GM12872 (cell line): ENCODE results near the gene GART.

Source experiments
- TF ChIP-seq, protein P1 (sequence below): IDR thresholded peaks from 3 replicates; pipeline ENCODE4 v1.5.1; 2011; ENCODE audit warnings: low read depth, mild to moderate bottlenecking, low read length, moderate library complexity; ENCODE audit not compliant: insufficient read depth

Gene GART

DNA sequence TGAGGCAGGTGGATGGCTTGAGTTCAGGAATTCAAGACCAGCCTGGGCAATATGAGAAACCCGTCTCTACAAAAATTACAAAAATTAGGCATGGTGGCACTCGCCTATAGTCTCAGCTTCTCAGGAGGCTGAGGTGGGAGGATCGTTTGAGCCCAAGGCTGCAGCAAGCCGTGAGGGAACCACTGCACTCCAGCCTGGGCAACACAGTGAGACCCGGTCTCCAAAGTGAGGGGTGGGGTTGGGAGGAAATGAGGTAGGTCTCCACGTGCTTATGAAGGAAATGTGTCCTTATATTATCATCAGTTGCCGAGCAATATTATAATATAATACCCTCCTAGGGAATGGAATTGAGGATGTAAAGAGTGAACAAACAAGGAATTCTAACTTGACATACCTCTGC lies 64.9 kb downstream of the GART start:
- TF ChIP-seq, protein P1, sequence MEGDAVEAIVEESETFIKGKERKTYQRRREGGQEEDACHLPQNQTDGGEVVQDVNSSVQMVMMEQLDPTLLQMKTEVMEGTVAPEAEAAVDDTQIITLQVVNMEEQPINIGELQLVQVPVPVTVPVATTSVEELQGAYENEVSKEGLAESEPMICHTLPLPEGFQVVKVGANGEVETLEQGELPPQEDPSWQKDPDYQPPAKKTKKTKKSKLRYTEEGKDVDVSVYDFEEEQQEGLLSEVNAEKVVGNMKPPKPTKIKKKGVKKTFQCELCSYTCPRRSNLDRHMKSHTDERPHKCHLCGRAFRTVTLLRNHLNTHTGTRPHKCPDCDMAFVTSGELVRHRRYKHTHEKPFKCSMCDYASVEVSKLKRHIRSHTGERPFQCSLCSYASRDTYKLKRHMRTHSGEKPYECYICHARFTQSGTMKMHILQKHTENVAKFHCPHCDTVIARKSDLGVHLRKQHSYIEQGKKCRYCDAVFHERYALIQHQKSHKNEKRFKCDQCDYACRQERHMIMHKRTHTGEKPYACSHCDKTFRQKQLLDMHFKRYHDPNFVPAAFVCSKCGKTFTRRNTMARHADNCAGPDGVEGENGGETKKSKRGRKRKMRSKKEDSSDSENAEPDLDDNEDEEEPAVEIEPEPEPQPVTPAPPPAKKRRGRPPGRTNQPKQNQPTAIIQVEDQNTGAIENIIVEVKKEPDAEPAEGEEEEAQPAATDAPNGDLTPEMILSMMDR, result no peak

DNA sequence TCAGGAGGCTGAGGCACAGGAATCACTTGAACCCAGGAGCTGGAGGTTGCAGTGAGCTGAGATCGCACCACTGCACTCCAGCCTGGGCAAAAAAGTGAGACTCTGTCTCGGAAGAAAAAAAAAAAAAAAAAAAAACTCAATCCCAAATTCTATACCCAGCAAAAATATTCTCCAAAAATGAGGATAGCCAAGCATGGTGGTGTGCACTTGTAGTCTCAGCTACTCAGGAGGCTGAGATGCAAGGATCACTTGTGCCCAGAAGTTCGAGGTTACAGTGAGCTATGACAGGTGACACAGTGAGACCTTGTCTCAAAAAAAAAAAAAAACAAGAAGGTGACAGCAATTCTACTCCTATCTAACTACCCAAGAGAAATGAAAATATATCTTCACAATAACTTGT lies 68.6 kb downstream of the GART start:
- TF ChIP-seq, protein P1, result no peak

DNA sequence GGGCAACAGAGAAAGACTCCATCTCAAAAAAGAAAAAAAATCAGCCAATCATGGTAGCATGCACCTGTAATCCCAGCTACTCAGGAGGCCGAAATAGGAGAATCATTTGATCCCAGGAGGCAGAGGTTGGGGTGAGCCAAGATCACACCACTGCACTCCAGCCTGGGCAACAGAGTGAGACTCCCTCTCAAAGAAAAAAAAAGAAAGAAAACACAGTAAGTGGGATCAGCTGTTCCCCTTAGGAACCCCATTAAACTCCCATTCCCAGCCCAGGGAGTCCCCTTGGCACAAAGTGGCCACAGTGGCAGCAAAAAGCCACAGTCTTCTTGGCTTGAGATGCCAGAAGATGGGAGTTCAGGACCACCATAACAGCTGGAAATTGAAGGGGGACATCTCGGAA lies 71.2 kb downstream of the GART start:
- TF ChIP-seq, protein P1, result no peak

DNA sequence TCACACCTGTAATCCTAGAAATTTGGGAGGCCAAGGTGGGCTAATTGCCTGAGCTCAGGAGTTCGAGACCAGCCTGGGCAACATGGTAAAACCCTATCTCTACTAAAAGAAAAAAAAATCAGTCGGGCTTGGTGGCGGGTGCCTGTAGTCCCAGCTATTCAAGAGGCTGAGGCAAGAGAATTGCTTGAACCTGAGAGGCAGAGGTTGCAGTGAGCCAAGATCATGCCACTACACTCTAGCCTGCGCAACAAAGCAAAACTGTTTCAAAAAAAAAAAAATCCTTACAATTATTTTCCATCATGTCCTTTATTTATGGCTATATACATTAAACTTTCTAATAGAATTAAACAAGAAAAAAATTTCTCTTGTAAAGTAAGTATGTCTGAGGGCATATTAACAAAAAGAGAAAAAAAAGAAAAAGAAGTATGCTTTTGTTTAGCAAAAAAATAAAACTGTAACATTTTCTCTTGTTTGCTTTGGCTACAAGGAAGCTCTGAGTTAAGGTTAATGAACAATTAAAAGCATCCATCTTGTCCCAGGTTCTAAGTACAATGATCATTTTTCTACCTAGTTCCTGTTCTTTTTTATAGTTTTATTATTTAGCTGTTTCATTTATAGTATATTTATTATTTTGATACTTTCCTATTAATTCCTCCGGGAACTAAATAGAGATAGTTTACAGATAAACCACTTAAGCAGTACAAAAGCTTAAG lies 80.2 kb downstream of the GART start:
- TF ChIP-seq, protein P1, result no peak

DNA sequence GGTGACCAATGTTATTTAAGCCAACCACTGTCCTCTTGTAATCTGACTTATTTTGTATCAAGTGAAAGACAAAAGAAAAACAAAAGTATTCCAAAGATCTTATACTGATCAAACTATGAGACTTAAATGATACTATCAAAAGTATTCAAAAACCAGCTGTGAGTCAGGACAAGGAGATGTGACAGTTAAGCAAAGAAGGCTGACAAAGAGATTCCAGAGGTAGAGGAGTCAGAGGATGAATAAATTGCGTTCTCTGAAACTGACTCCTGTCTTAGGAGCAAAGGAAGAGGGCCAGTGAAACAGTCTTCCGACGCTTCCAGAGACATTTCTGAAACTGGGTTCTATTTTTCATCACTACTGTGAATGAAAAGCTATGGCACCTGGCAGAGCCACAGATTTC lies 83.1 kb downstream of the GART start:
- TF ChIP-seq, protein P1, result no peak

DNA sequence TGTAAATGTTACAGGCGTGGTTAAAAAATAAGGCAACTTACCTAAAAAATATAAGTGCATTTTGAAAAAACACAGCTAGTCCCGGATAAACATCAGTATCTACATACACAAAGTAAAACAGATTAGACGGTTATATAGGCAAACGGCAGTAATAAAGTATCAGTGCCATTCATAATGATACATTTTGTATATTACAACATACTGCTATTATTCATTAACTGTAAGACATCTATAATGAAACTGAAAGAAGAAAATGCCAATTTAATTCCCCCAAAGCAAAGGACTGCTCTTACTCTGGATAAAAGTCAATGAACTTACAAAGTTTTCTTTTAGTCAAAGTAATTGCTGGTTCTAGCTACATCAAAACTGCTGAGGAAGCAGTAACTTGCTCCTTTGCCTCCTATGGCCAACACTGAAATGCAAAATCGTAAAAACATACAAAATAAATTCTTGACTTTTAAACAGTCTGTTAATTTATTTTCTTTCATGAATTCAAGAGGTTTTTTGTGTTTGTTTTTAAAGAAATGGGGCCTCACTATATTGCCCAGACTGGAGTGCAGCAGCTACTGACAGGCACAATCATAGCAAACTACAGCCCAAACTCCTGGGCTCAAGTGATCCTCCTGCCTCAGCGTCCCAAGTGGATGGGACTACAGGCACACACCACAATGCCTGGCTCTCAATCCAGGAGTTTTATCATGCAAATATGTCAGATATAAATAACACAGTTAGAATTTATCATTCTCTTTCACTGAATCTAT lies 86.1 kb downstream of the GART start:
- TF ChIP-seq, protein P1, result no peak
